GM19452 (cell line): Measurements from ENCODE around the gene ENAH.

Experiments
- ATAC-seq: cut with Tn5 transposase; IDR thresholded peaks from one replicate; pipeline ENCODE4 v1.9.1; 2021; ENCODE audit not compliant: unreplicated experiment

Gene ENAH

DNA sequence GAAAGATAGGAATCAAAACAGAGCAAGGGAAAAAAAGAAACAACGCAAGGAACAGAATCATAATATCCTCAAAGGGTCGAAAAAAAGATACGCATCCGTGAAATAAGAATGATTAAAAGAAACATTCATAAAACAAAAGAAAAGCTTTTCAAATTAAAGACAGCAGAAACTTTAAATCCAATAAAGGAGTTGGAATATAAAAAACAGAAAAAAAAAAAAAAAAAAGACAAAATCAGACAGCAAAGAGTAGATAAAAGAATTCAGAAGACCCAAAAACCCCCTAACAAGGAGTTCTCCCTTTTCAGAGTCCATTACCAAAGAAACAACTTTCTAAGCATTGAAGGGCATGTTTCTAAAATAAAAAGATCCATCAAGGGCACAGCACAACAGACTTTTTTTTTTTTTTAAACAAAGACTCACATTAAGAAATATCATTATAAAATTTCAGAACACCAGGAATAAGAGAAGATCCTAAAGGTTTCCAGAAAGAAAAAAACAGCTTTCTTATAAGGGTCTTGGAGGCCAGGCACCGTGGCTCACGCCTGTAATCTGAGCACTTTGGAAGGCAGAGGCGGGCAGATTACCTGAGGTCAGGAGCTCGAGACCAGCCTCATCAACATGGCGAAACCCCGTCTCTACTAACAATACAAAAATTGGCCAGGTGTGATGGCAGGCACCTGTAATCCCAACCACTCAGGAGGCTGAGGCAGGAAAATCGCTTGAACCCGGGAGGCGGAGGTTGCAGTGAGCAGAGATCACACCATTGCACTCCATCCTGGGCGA, 44.7 kb downstream of the ENAH start:
- ATAC-seq = no peak

DNA sequence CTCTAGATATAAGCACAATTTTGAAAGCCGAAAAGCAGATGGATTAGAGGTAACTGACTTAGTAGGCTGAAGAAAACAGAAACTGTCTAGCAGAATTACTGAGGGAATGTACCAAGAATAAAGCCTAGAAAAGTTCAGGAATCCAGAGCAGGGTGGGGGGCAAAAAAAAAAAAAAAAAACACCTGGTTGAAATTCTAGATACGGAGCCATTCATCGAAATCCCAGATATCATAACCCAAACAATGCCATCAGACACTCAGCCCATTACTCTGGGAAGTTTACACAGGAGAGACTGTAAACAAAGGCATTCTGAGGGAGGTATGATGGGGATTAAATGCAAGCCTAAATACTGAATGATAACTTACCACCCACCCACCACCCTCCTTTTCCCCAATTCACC, 45.6 kb downstream of the ENAH start:
- no peak for ATAC-seq

DNA sequence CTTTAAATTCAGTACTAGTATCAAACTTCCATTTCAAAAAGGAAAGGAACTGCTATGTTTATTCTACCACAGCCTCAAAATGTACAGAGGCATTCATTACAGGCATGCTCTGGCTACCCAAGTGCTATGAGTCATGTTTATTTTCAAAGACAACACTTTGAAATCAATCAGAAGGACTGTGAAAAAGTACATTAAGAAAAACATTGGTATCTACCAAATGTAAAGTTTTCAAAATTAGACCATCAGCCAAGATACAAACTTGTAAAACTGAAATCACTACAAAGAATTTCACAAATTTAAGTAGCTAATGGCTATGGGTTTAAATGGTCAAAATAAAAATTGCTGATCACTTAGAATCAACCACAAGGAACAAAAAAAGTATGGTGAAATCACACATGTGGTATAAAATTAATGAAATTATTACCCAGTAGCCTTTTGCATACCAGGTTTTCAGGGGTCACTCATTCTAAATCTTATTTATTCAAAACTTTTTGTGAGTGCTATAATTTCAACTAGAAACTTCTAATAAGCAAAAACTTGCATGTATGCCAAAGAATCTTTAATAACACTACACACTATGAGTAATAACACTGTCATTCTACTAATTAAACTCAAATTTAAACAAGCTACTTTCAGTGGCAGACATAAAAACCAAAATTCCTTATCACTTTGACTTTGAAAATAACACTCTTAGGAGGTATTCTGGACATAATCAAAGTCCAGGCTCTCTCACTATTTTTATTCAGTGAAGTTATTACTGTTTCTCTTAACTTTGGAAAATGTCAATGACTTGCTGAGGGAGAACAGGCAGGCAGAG, 49.2 kb downstream of the ENAH start:
- ATAC-seq = no peak

DNA sequence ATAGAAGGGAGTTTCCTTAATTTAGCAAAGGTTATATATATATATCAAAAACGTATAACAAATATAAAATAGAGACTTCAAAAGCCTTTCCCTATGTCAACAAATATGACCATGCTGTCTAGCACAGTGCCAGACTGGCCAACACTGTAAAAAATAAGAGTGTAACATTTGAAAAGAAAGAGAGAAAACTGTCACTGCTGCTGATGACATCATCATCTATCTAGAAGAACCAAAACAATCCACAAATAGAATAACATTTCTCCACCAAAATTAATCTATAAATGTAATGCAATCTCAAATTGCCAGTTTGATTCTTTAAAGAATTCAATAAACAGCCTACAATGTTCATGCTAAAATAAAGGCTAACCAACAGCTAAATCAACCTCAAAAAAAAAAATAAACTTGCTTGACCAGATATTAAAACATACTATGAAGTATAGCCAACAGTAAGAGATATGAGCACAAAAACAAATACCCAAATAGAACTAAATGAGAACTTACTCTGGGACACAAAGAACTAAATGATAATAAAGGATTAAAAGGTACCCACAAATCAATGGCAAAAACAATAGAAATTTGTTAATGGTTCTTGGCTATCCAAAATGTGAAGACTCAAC, 50.2 kb downstream of the ENAH start:
- ATAC-seq = no peak

DNA sequence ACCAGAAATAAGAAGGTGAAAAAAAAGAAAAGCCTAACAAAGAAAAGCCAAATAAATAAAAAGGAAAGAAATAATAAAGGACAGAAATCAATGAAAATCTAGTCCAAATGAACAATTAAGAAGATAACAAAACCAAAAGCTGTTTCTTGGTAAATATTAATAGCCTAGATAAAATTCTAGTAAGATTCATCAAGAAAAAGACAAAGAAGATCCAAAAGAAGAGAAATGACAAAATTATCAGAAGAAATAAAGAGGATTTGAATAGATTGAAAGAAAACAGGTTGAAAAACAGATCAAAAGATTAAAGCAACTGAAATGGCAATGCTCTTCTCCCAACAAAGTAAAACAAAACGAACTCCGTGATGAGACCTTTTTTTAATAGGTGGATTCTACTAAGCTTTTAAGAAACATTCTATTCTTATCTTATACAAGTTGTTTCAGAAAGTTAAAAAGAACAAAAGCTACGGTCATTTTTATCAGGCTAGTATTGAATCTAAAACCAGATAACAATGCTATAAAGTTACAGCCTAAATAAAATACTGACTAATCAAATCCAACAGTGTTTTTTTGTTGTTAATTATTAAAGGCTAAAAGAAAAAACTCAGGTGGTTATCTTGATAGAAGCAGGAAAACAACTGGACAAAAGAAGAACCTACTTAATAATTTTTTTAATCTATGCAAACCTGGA, 50.9 kb downstream of the ENAH start:
- ATAC-seq = no peak

DNA sequence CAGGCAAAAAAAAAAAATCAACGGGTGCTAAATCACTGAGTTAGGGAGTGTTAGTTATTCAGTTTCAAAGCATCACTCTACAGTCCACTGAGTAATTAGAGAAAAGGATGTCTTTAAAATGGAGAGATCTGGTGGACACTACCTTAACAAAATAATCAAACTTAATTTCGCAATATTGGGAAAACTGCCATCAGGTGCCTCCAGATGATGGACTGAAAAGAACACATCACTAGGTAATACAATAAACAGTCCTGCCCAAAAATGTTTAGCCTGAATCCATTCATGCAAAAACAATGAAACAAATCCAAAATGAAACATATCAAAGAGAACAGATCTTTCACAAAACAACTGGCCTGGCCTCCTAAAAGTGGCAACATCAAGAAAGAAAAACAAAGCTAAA, 54.1 kb downstream of the ENAH start:
- no peak for ATAC-seq

DNA sequence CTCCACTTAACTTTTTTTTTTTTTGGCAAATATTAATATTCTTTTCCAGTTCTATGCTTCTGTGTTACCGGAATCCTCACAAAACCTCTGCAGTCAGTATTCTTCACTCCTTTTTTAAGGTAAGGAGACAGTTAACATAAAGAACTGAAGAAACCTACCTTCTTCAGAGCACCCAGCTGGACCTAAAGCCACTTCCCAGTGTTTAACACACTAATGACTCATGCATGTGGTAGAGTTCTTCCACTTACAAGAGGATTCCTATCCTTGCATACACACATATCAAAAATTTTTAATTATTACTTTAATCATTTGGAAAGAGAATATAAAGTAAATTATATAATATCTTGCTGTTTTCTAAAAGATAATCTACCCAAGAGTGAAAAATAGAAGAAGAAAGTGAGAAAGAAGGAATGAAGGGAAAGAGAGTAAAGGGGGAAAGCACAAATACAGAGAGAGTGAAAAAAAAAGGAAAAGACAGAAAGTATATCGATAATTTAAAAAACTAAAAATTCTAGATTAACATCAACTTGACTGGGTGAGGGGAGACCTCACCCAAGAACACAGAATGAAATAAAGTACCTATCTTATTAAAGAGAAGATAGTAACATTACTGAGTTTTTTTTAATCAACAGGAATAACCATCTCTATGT, 54.9 kb downstream of the ENAH start:
- ATAC-seq = no peak

DNA sequence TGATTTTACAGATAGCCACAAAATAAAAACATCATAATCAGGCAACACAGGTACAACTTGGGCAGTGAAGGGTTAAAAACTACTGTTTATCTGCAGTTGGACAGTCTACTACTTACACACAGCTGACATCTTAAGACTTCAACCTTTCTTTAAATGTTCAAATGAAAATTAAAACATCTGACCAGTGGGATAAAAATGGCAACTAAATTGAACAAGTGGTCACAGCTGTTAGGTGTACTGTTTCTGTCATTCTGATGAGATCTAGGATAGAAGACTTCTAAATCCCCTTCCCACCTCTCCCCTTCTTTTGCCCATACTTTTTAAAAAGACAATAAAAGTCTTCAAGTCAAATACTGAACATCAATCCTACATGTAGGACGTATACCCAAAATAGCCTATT, 56.2 kb downstream of the ENAH start:
- no peak for ATAC-seq

DNA sequence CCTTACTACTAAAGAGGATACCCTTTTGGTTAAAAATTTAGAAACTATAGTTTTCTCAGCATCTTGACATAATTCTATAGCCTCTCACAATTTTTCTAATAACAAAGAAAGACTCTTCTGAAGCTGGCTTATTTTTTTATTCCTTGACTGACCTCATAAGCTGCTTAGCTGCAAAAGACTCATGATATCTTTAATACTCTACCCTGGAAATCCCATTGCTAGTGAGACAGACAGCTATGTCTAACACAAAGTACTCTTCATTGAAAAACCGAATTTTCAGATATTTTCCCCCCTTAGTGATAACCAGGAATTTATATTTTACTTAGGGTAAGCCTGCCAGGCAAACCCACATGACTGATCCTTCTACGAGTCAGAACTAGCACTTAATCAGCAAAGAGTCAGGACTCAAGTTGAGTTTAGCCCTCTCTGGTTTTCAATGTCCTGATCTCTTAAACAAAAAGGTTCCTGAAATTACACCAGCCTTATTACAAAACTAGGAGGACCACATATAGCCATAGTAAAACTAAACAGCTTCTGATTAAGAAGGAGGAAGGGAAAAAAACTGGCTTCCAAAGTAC, 56.9 kb downstream of the ENAH start:
- no peak for ATAC-seq

DNA sequence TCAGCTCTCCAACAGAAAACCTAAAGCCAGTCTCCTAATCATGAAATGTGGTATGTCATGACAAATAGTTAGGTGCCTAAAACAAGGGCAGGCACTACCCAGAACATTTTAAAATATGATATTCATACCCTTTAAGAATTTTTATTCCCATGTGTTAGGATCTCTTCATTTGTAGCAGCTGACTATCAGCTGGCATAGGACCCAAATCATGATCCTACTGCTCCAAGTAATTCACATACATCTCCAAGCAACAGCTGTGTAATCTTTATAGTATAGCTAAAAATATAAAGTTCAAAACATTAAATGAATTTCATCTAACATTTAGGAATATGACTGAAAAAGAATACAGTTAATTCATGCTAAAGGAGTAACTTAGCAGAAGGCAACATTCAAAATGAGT, 57.5 kb downstream of the ENAH start:
- ATAC-seq = no peak

DNA sequence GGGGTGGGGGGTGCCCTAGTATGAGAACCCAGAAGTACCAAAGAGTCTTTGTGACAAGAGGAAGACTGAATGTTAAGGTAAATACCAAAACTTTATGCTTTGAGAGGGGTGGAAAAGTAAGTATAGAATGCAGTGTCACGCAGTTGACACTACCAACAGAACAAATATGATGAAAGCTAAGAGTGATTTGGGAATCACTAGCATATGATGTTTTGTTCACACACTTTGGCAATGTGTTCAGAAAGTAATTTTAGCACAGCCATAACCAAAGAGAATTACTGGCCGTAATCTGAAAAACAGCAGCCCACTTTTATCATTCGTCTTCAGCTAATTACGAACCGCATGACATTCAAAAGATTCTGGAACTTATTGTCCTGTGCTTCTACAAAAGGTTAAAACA, 59.5 kb downstream of the ENAH start:
- ATAC-seq = no peak

DNA sequence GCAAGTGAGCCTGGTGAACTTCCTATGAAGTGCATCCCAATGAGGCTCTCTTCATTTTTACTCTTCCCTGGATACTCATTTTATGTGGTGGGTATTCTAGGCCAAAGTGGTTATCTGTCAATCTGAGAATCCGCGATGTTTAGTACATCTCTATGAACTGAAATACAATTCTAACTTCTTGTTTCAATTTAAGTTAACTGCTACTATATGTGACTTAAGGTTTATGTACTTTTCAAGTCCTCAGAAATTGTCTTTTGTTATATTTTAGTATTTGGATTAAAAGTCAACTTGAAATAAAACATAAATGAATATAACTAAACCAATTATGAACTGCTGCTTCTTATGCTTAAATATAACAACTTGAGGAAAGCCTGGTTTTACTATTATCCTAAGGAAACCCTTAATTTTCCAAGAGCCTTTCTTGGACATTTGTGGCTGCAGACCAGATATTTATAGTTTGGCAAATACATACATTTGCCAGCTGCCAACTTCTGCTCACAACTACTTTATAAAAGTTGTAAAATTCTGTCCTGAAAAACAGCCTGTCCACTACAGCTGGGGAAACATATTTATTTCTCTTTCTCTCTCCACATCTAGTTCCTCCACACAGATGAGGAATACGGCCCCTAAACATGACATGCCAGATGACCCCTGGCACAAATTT, 60.4 kb downstream of the ENAH start:
- no peak for ATAC-seq

DNA sequence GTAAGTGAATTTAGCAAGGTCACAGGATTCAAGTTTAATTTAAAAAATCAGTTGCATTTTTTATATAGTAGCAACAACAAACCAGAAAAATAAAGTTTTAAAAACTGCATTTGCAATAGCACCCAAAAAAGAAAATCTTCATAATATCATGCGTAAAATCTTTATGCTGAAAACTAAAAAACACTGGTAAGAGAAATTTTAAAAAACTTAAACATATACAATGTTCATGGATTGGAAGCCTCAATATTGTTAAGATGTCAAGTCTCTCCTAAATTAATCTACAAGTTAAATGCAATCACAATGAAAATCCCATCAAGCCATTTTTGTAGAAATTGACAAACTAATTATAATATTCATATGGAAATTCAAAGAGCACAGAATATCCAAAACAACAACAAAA, 65.6 kb downstream of the ENAH start:
- no peak for ATAC-seq

DNA sequence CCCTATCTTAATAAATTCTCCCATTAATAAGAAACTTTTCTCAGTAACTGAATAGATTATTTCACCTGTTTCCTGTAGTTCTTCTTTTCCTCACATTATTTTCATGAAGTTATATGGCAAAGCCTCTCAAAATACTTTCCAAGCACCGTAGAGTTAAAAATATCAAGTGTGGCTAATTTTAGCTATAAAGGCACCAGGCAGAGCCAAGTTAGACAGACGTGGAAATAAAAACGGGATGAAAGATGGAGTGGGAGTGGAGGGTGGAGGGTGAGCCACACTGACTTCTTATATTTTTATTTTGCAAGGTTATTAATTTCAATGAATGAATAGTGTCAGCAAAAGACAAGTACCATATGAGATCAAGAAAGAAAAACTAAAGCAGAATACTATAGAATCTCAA, 71.7 kb downstream of the ENAH start:
- no peak for ATAC-seq

DNA sequence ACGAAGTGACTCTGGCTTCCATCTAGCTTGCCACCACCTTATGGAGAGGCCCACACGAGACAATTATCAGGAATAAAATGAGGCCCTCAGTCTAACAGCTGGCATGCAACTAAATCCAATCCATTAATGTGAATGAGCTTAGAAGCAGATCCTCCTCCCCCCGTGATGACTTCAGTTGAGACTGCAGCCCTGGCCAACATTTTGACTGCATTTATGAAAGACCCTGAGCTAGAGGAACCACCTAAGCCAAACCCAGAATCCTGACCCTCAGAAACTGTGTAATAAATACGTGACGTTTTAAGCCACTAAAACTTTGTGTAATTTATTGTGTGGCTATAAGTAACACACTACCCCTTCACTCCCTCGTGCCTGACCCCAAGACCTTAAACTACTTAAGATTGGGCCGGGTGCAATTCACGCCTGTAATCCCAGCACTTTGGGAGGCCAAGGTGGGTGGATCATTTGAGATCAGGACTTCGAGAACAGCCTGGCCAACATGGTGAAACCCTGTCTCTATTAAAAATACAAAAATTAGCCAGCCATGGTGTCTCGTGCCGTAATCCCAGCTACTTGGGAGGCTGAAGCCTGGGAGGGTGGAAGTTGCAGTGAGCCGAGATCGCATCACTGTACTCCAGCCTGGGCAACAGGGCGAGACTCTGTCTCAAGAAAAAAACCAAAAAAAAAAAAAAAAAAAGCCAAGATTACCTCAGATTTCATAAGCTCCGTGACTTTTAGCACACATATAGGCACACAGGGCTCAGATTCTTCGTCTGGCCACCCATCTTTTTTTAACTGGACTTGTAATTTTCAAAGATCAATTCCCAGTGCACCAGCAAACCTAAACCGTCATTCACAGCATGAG, 72.5 kb downstream of the ENAH start:
- no peak for ATAC-seq

DNA sequence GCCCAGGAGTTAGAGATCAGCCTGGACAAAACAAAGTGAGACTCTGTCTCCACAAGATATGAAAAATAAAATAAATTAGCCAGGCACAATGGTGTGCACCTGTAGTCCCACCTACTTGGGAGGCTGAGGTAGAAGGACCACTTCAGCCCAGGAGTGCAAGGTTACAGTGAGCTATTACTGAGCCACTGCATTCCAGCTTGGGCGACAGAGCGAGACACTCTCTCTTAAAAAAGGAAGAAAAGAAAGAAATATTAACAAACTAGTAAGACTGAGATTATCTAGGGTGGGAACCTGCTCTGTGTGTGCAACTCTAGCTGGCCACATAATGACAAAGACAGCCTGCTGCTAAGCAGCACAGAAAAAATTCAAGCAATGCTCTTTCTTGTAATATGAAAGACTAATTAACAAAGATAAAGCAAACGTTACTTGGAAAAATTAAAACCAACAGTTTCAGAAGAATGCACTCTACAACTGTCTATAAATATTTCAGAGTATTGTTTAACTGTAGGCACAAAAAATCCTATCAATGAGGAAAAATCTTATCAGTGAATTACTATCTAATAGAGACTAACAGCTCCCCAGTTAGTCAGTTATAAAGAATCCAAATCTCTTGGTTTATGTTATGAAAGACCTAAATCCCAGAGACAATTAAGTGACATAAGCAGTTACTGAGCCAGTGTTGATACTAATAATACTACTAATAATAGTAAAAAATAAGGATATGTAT, 74.5 kb downstream of the ENAH start:
- ATAC-seq = no peak

DNA sequence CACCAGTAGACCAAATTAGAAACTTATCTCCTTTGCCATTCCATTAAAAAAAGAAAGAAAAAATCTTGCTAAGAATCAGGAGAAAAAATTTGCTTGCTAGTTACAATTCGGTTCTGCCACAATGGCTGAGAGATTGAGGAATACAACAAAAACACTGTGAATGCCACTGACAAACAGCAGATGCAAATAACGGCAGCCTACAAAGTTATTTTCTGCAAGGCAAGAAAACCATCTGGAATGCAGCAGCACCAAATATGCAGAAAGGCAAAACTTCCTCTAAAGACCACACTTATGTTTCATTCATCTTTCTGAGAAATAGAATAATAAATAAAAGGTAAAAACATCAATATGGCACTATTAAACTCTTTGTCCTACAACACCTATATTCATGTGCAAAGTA, 75.7 kb downstream of the ENAH start:
- no peak for ATAC-seq

DNA sequence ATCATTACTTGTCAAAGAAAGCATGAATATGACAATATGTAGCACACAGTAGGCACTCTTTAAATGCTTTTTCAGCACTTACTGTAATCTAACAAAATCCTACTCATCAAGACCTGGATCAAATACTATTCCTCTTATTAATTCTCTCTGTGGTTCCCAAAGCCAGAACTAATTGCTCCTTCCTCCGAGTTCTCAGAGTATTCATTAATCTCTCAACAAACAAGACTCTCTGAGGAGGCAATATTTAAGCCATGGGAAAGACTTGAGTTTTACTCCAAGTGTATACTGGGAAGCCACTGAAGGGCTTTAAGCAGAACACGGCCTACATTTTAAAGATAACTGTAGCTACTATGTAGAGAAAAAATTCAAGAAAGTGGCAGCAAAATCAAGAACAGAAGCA, 79.7 kb downstream of the ENAH start:
- no peak for ATAC-seq

DNA sequence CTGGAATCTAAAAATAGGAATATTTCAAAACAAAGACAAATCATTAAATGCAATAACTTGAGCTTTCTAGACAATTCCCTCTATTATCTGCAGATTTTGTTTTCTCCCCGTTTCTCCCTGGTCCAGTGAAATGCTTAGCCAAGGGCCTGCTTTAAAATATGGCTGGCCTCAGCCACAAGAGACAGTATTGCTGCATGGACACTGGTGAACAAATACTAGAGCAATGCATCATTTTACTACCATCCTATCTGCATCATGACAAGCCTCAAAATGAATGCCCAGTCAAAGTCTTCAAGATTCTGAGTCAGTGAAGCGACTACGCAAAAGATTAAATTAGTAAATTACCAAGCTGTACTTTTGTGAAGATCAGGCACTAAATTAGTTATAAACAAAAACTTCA, 80.5 kb downstream of the ENAH start:
- no peak for ATAC-seq
